ENCODE data around the gene SMYD3.
"Not testable (repeated sequence)": the region's sequence is repeated elsewhere in the genome, so short reads cannot be mapped to it uniquely, and the experiment has no call there.

SMYD3 gene

DNA sequence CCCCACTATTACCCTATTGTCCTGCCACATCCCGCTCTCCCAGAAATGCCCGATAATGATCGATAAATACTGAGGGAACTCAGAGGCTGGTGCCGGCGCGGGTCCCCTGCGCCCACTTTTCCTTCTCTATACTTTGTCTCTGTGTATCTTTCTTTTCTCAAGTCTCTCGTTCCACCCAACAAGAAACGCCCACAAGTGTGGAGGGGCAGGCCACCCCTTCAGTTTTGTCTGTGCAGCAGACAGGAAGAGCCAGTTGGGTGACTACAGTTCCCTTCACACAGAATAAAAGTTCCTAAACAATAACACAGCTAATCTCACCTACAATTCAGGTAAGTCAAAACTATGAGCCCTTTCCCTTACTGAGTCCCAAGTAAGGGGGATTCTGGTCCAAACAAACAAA, 423.7 kb downstream of the SMYD3 start:
- DNase-seq, result no peak

DNA sequence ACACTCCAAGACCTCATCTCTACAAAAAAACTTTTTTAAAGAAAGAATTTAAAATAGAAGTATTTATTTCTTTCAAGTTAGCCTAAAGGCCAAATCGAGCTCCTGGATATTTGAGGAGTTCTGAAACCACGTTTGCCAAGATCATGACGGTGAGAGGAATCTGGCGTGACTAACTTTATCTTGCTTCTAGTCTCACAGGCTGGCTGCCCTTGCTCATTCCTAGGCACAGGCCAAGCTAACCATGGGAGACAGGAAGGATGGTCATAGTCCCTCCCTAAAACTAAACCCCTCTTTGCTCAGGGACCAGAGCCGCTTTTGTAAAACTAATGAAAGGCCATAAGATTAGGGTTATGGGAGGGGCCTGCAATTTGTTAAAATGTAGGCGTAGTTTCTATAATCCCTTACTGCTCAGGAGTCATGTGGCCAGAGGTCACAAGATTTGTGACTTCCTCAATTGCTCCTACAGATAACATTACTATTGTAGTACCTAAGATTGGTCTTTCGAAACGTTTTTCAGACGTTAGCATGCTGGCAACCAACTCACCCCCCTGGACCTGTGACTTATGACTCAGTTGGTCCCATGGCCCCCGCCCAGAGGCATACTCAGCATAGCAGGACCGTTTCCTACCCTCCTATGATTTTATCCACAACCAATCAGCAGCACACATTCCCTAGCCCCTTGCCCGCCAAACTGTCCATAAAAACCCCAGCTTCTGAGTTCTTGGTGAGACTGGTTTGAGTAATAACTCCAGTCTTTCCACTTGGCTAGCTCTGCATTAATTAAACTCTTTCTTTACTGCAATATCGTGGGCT, 425.0 kb downstream of the SMYD3 start:
- DNase-seq, result no peak

DNA sequence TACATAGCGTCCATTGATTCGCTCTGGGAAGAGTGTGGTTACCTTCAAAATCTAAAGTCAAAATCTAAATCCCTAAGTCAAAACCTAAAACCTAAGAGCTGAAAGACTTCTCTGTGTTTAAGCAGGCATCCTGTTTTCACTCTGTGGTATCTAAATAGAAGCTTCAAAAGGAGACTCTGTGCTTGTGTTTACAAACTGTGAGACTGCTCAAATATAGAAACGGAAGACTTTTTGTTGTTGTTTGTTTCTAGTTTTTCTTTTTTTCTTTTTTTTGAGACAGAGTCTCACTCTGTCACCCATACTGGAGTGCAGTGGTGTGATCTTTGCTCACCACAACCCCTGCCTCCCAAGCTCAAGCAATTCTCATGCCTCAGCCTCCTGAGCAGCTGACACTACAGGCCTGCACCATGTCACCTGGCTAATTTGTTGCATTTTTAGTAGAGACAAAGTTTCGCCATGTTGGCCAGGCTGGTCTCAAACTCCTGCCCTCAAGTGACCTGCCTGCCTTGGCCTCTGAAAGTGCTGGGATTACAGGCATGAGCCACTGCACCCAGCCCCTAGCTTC, 425.9 kb downstream of the SMYD3 start:
- no peak for DNase-seq

DNA sequence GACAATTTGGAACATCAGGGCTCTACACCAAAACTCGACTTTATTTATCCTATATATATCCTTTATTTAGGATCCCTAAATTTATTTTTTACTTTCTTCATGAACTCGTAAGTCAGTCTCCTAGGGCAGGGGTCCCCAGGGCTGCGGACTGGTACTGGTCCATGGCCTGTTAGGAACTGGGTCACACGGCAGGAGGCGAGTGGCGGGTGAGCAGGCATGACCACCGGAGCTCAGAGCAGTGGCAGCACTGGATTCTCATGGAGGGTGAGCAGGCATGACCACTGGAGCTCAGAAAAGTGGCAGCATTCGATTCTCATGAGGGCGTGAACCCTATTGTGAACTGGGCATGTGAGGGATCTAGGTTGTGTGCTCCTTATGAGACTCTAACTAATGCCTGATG, 427.0 kb downstream of the SMYD3 start:
- no peak for DNase-seq

DNA sequence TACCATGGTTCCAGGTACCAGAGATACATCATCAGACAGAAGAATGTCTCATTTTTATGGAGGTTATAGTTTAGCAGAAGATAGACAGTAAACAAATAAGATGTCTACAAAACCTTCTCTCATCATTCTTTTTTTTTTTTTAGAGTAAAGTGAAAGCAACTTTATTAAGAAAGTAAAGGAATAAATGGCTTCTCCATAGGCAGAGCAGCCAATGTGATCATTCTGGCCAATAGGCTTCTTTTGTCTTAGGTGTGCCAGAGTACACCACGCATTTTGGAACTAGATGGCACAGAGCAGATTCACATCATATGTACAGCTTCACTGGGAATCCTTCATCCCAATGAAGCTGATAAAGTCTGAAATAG, 428.2 kb downstream of the SMYD3 start:
- no peak for DNase-seq

DNA sequence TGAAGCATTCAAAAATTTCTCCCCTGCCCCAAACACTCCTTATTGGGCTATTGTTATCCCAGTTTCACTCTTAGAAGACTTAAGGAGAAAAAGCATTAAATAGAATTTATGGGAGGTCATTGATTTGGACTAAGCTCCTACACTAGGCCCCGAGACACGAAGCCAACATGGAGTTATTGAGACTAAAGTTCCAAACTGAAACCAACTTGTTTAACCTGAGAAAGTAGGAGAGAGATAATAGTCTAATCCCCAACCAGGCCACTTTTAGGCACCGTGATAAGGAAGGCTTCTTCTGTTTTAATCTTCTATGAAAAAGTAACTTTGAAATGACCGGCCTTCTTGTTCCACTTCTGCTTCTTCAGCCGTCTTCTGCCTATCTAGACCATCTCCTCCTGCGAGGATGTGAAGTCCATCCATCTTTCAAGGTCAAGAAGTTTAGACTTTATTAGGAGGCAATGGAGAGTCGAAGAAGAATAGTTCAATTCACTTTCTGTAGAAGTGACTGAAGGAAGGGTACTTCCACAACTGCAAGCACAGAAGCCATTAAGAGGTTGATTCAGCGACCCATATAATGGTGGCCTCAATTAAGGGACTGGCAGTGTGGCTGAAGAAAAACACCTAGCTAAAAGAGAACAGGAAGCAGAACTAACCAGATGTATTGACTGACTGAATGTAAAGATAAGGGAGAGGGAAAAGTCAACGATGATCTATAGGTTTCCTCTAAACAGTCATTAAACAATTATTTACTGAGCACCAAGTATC, 428.8 kb downstream of the SMYD3 start:
- DNase-seq, result no peak

DNA sequence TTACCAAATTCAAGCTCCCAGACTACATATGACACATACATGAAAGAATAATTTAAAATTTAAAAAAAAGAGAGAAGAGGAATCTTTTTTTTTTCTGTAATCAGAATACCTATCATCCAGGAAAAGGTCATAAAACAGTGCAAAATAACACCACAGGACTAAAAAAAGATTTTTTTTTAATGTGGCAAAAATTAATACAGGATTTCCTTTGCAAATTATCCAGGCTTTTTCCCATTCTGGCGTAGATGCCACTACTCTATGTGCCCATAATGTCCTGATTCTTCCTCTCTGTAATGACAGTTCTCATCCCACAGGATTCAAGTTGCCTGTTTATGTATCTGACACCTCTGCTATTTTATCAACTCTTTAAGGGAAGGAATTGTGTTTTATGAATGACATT, 429.6 kb downstream of the SMYD3 start:
- no peak for DNase-seq

DNA sequence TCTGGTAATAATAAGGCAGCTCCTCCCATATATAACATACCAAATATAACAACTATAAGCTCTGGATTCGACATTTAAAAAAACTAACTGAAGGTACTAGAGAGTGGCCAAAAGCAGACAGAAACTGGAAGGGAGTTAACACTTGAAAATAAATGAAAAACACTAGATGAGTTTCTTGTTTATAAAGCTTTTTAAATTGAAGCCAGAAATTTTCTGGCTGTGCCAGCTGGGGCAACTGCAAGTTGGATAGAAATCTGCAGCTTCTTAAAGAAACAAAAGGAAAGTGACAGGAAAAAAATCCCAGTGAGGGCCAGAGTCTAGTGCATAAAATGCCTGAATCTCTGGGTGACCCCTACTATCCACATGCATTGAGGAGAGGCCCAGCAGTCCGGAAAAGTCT, 432.7 kb downstream of the SMYD3 start:
- DNase-seq, result no peak

DNA sequence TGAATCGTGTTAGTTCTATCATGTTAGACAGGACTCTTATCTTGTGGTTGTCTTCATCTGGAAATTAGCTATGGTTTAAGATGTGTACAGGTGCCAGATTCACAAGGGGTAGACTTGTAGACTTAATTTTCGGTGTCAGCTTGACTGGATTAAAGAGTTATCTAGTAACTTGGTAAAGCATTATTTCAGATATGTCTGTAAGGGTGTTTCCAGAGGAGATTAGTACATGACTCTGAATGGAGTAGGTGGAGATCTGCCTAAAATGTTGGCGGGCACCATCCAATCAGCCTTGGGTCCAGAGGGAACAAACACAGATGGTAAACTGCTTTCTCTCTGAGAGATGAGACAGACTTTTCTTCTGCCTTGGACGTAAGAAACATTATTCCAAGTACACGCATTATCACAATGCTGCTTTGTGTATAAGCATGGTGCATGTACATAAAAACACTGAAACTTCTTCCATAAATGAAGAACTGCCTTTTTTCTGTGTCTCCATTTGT, 434.6 kb downstream of the SMYD3 start:
- no peak for DNase-seq

DNA sequence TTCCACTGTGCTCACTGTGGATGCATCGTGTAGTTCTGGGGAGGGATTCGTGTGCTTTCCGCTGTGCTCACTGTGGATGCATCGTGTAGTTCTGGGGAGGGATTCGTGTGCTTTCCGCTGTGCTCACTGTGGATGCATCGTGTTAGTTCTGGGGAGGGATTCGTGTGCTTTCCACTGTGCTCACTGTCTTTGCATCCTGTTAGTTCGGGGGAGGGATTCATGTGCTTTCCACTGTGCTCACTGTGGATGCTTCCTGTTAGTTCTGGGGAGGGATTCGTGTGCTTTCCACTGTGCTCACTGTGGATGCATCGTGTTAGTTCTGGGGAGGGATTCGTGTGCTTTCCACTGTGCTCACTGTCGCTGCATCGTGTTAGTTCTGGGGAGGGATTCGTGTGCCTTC, 435.1 kb downstream of the SMYD3 start:
- not testable (repeated sequence) for DNase-seq

DNA sequence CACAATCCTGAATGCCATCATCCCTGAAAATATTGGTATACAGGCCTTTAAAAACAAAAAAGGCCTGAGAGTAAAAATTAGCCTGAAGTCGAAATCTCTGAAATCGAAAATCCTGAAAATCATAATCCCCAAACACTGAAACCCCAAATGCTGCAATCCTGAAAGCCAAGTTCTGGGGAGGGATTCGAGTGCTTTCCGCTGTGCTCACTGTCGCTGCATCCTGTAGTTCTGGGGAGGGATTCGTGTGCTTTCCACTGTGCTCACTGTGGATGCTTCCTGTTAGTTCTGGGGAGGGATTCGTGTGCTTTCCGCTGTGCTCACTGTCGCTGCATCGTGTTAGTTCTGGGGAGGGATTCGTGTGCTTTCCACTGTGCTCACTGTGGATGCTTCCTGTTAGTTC, 435.5 kb downstream of the SMYD3 start:
- DNase-seq, result not testable (repeated sequence)

DNA sequence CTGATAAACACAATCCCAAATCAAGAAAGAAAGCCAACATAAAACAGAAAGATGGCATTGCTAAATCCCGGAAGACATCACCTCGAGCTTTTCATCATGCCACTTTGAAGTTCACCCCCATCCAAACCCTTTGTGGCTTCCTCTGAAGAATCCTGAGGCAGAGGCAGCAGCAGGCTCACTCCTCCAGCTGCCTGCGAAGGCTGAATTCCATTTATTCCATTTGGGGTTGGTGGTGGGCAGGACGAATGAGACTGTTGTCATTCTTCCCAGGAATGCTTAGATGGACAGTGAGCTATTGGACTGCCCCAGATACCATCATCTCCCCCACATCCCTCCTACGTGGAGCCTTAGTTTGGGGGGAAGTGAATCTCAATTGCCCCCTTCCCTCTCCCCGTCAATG, 437.5 kb downstream of the SMYD3 start:
- no peak for DNase-seq

DNA sequence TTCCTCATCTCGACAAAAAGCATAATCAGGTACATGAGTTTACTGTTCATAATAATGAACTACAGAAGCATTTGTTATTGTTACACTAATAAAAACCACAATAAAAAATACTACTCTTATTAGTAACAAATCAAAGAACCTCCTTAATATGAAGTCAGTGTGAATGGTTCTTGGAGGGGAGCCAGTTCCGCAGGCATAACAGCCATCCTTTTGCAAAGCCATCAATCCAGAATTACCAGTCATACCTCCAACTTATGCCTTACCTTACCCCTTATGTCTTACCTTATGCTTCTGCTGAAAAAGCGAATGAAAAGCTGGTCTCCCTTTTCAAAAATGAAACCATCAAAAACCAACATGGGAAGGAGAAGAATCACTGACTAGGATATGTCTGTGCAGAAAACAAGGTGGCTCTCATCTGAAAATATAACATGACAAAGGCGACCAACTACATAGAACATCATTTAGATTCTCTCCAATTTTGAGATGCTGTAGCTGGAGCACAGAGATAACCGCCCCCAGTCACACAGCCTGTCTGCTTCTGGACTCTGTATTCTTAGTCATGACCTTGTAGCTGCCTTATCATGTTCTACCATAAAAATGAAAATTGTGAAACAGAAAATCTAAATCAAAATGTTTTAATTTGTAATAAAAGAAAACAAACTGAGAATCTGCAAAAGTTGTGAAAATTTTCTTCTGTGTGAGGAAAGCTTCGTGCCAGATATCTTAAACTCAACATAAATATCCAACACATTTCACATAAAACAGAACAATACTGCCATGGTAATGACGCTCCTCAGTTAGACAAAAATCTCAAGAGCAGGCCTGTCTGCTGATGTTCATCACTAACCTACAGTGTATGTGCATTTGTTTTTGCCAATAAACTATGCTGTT, 438.2 kb downstream of the SMYD3 start:
- no peak for DNase-seq

DNA sequence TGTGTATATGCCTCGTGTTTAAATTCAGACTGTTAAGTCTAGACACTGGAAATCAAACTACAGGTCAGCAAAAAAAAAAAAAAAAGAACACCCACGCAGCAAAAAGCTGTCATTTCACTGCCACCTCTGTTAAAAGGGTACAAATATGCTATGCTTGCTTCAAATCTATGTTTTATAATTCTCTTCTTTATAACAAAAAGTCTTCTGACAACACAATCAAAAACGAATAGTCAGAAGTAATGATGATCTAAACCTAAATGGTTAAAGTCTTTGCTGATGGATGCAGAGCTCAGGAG, 438.9 kb downstream of the SMYD3 start:
- no peak for DNase-seq

DNA sequence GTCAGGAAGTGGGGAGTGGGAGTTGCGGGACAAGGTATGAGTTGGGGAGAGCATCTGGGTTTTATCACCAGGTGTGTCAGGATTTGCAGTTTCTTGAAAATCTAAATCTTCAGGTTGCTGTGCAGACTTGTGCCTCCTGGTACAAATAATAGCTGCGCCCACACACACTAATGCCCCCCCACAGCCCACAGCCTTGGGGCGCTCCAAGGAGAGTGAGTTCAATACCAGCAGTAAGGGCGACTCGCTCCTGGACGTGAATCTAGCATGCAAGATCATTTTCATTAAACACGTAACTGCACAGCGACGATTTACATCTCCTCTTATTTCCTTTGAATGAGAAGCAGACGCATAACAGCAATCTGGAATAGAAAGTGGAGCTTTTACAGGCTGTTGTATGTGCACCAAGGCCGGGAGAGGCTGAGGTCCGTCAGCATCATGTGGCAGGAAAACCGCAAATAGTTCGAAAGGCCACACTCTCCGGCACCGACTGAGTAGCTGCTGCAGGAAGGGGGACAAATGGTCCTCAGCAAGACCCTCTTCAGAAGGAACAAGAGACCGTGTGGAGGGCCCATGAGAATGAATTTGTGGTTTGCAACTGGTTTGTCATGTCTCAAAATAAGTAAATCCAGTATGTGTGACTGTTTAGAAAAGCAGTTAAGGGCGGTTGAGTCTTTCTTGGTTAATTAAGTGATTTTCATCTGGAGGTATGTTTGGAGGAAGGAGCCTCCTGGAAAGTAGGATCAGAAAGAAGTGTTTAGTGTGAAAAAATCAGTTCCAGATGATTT, 439.5 kb downstream of the SMYD3 start:
- no peak for DNase-seq

DNA sequence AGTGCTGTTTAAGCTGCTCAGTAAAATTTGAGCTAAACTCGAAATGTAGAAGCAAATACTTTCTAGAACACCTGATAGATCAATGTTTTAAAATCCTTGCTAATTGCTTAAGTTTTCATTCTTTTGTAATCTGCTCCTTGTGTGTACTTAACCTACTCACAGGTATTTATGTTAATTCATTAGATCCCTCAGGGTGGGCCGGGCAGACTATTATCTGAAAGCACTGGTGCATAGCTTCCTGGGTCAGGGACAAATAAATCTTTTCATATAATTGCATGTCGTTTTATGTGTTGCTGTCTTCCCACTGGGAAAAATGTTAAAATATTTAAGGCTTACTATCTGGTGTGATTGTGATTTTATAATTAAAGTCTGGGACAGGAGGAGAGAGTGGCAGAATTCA, 440.5 kb downstream of the SMYD3 start:
- no peak for DNase-seq

DNA sequence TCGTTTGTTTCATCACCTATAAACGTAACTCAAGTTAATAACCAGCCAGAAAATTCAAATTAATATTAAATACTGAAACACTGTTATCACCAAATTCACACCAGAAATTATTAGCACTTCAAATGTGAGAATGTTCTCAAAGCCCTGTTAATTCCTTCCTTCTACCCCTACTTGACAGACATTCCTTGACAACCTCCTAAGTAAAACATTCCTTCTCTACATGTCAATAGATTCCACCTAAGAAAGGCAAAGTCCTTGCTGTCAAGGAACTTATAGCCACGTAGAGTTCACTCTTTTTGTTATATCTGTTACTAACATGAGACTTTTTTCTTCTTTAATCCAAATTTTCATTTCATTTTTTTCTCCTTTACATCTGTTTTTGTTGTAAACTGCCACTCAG, 441.5 kb downstream of the SMYD3 start:
- DNase-seq, result no peak

DNA sequence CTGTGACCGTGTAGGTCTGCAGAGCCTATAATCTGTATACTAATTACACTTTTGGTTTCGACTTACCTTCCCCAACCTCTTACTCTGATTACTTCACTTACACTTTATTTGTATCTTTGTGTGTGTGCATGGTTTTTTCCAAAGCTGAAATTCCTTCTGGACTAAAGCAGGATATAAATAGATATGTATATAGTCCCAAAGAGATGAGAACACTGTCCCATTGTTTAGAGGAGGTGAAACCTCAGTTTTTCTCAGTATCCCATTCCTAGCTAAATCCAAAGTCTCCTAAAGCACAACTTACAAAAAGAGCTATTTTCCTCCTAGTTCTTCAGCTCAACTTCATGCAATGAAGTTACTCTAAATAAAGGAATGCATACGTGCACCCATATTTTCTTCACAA, 442.2 kb downstream of the SMYD3 start:
- no peak for DNase-seq

DNA sequence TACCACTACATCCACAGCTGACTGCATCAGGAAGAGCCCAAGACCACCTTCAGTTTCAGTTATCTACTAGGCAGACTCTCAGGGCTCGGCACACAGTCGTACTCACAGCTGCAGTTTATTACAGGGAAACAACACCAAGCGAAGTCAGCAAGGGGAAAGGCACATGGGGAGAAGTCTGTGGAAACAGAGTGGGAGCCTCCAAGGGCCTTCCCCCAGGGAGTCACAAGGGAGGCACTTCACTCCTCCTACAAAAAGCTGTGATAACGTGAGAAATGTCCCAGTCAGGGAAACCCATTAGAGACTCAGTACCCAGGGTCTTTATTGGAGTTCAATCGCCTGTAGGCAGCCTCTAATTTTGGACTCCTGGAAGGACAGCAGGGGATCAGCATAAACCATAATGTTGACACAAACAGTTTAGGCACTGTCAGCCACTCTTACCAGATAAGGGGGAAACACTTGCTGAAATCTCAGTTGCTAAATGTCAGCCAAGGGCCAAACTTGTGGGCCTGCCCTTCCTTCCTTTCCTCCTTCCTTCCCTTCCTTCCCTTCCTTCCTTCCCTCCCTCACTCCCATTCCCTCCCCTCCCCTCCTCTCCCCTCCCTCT, 444.0 kb downstream of the SMYD3 start:
- DNase-seq, result no peak

DNA sequence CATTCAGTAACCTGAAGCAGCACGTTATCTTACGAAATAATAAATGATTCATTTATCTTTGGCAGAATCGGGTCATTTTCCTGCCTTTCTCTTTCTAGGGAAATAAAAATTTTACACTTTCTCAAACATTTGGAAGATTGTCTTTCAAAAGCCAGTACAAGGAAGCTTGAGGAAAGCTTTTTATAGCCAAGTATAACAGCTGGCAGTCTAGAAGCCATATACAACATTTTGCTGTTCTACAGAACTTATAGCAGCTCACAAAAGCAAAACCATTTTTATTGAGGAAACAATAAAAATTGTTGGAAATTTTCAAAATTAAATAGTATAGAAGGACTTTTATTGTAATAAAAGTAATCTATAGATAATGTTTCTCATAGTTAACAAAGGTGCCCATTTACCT, 448.6 kb downstream of the SMYD3 start:
- no peak for DNase-seq

DNA sequence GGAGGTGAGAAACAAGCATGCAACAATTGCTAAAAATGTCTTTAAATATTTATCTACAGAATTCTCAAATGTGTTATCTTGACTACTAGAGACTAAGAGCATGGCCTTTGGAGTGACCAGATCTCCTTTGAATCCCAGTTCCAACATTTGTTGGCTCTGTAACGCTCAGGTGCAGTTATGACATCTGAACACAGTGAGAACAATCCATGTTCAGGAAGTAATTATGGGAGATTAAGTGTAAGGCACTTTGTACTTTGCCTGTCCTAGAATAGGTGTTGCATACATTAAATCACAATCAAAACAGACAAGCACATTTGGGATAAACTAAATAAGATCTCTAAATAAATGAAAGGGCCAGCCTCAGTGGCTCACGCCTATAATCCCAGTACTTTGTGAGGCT, 454.5 kb downstream of the SMYD3 start:
- DNase-seq, result no peak

DNA sequence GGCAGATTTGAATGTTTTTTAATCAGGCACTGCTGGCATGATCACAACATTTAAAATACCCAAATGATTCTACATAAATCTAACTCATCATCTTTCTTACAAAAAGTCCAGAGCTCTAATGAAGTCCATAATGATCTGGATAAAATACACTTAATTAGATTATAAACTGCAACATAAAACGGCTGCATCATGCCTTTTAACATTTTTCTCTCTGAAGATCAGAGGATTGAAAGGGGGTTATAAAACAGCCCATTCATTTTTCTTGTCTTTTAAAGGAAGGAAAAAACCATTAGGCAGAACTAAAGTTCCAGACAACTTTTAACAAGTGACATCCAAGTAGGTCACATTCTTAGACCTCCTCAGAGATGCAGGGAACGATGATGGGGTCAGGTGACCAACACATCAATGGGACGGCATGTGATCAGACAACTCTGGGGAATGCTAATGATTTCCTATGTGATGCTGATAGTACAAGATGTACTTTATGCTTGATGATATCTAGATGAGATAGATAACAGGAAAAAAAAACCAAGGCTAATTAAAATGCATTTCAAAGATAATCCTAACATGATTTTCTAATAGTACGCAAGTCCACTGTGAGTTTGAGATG, 455.1 kb downstream of the SMYD3 start:
- DNase-seq, result no peak
